ENCODE measurements around the gene IPPK.

GRCh38 chr9:92706218-92706940 is 36.4 kb upstream of the IPPK start:
- TF ChIP-seq EZH2 (IDR thresholded peaks at IDR 0.05; ENCODE audit: borderline replicate concordance, low read length) (no peak), CTCF (IDR thresholded peaks at IDR 0.05; ENCODE audit: low read length) (peak; percentile 95)
